HepG2 (cell line): Measurements from ENCODE around the gene ZCCHC4. TPM values are rescaled to one million over a fixed set of nuclear protein-coding genes. Genes with fewer than 3 reads are reported as not detected.
"Not testable (repeated sequence)": the region's sequence is repeated elsewhere in the genome, so short reads cannot be mapped to it uniquely, and the experiment has no call there.

ENCODE experiments used
- ATAC-seq: fragments of 200-7000 bp; cut with Tn5 transposase; 3 replicates; pipeline ENCODE4 v1.9.1; 2020; ENCODE audit warnings: mild to moderate bottlenecking, moderate library complexity
- BruUV-seq: library from RNA; stranded (reverse); fragments of 400-500 nt; replicated peaks from 2 replicates; lab custom pipeline; 2021; lab: Mats Ljungman, UMichigan
- CTCF ChIA-PET: fragments of 300-600 bp; formaldehyde crosslinking; extraction: SDS; loops from one replicate; lab custom pipeline; 2021; ENCODE audit warnings: low total read pairs, inconsistent platforms, low intra/inter-chr PET ratio; lab: Yijun Ruan, JAX
- POLR2A ChIA-PET: fragments of 350-600 bp; sonication (Branson Sonifier 250); formaldehyde crosslinking; loops from one replicate; lab custom pipeline; 2020; ENCODE audit warnings: antibody characterized with exemption, inconsistent platforms; lab: Yijun Ruan, JAX
- DNase-seq: peaks from one replicate; pipeline ENCODE4 v3.0.0-alpha.2; 2015; ENCODE audit warnings: low spot score
- FAIRE-seq: peaks from 3 replicates; lab custom pipeline; 2011; peaks lifted over from hg19 to GRCh38; lab: Jason Lieb, UNC
- H2AFZ ChIP-seq: one replicate; pipeline ENCODE4 v1.6.1; 2011; ENCODE audit warnings: low read length, inconsistent platforms
- H3K27ac ChIP-seq: fragments of 300-600 bp; 3 replicates; pipeline ENCODE4 v1.8.0; 2011; ENCODE audit warnings: mixed run types, mild to moderate bottlenecking, mixed read lengths, low read length, inconsistent platforms; ENCODE audit not compliant: insufficient read depth; ENCODE audit errors: extremely low read length
- H3K27me3 ChIP-seq, 2 experiments: fragments of 200-600 bp in 1 of 2; 2 replicates in 1 of 2; 3 replicates in 1 of 2; pipeline versions ENCODE4 v1.6.0 to v1.8.0; 2011; ENCODE audit warnings: low read length in 2 of 2, mild to moderate bottlenecking in 2 of 2, moderate library complexity in 2 of 2, inconsistent platforms in 1 of 2; ENCODE audit not compliant: insufficient read depth in 2 of 2, control insufficient read depth in 1 of 2
- H3K36me3 ChIP-seq, 2 experiments: fragments of 200-600 bp in 1 of 2; replicated peaks in 1 of 2; 2 replicates in 1 of 2; 3 replicates in 1 of 2; pipeline versions ENCODE4 v1.5.1 to v1.8.0; 2011; ENCODE audit warnings: low read length in 2 of 2, inconsistent platforms in 1 of 2; ENCODE audit not compliant: insufficient read depth in 2 of 2, control insufficient read depth in 1 of 2
- H3K4me1 ChIP-seq: 2 replicates; pipeline ENCODE4 v1.5.1; 2012; ENCODE audit warnings: low read length, inconsistent platforms; ENCODE audit not compliant: insufficient read depth
- H3K4me2 ChIP-seq: 2 replicates; pipeline ENCODE4 v1.6.0; 2011; ENCODE audit warnings: low read depth, low read length, inconsistent platforms
- H3K4me3 ChIP-seq, 3 experiments: fragments of 200-600 bp in 1 of 3; sonication (generic), shearing (Covaris generic) in 1 of 3; replicated peaks in 1 of 3; 2 replicates each; pipeline ENCODE4 v1.5.1; 2011 to 2016; ENCODE audit warnings: low read length in 3 of 3, inconsistent platforms in 2 of 3, low read depth in 2 of 3, mild to moderate bottlenecking in 2 of 3, control low read depth in 1 of 3, mixed read lengths in 1 of 3; ENCODE audit not compliant: insufficient read depth in 1 of 3
- H3K79me2 ChIP-seq: one replicate; pipeline ENCODE4 v1.6.1; 2011; ENCODE audit warnings: low read length, inconsistent platforms; ENCODE audit not compliant: insufficient read depth
- H3K9ac ChIP-seq: 2 replicates; pipeline ENCODE4 v1.6.0; 2011; ENCODE audit warnings: mild to moderate bottlenecking, low read depth, low read length, inconsistent platforms; ENCODE audit not compliant: insufficient read depth
- H3K9me3 ChIP-seq: 2 replicates; pipeline ENCODE4 v1.5.1; 2012; ENCODE audit warnings: mild to moderate bottlenecking, low read length
- H4K20me1 ChIP-seq: 2 replicates; pipeline ENCODE4 v1.6.0; 2011; ENCODE audit warnings: inconsistent platforms, mild to moderate bottlenecking, low read length, moderate library complexity; ENCODE audit not compliant: insufficient read depth
- CEBPB ChIP-seq: IDR thresholded peaks from 2 replicates; pipeline ENCODE4 v1.6.1; 2011; ENCODE audit warnings: low read depth, low read length, improper control_type of control experiment, borderline replicate concordance
- GATAD2A ChIP-seq: IDR thresholded peaks from 2 replicates; pipeline ENCODE4 v1.6.1; 2016
- HNF4A ChIP-seq: sonication (generic); formaldehyde crosslinking; IDR thresholded peaks from 2 replicates; pipeline ENCODE4 v1.4.0; 2020; ENCODE audit warnings: missing genetic modification reagents
- NR2C2 ChIP-seq: sonication (generic); formaldehyde crosslinking; IDR thresholded peaks from 2 replicates; pipeline ENCODE4 v1.4.0; 2020; ENCODE audit warnings: missing genetic modification reagents, mild to moderate bottlenecking, moderate library complexity, borderline replicate concordance
- NR2F1 ChIP-seq, 2 experiments: fragments of 450-650 bp in 1 of 2; formaldehyde crosslinking in 1 of 2; IDR thresholded peaks; 2 replicates each; pipeline versions ENCODE4 v1.5.0 to v1.6.1; 2016 to 2020; ENCODE audit warnings: mild to moderate bottlenecking in 1 of 2, missing compliant biosample characterization in 1 of 2, missing genetic modification reagents in 1 of 2, moderate library complexity in 1 of 2
- NR2F6 ChIP-seq, 2 experiments: IDR thresholded peaks; 2 replicates each; pipeline ENCODE4 v1.6.1; 2016; ENCODE audit warnings: antibody characterized with exemption in 1 of 2, mild to moderate bottlenecking in 1 of 2
- SALL1 ChIP-seq: sonication (generic); formaldehyde crosslinking; IDR thresholded peaks from 2 replicates; pipeline ENCODE4 v1.8.0; 2022; ENCODE audit warnings: mild to moderate bottlenecking, missing genetic modification reagents
- ZMYM3 ChIP-seq: sonication (generic); formaldehyde crosslinking; IDR thresholded peaks from 2 replicates; pipeline ENCODE4 v1.5.1; 2020; ENCODE audit warnings: mild to moderate bottlenecking, missing genetic modification reagents
- ZMYM4 ChIP-seq: sonication (generic); formaldehyde crosslinking; IDR thresholded peaks from 2 replicates; pipeline ENCODE4 v1.8.1; 2023; ENCODE audit warnings: mild to moderate bottlenecking, missing genetic modification reagents
- ZNF292 ChIP-seq: sonication (generic); formaldehyde crosslinking; IDR thresholded peaks from 2 replicates; pipeline ENCODE4 v1.8.1; 2022; ENCODE audit warnings: mild to moderate bottlenecking, low read depth, missing genetic modification reagents, borderline replicate concordance
- ZNF460 ChIP-seq: sonication (generic); formaldehyde crosslinking; IDR thresholded peaks from 2 replicates; pipeline ENCODE4 v1.5.1; 2020; ENCODE audit warnings: missing genetic modification reagents, mild to moderate bottlenecking, borderline replicate concordance
- ZNF574 ChIP-seq: sonication (generic); formaldehyde crosslinking; IDR thresholded peaks from 2 replicates; pipeline ENCODE4 v1.4.0; 2020; ENCODE audit warnings: missing genetic modification reagents
- ZNF687 ChIP-seq: sonication (generic); formaldehyde crosslinking; IDR thresholded peaks from 2 replicates; pipeline ENCODE4 v1.5.1; 2020; ENCODE audit warnings: mild to moderate bottlenecking, missing genetic modification reagents, moderate library complexity
- WGBS: methylation state at CpG from one replicate; pipeline ENCODE4 v1.1.6; 2017; ENCODE audit warnings: low lambda C conversion rate; 5-methylcytosine and 5-hydroxymethylcytosine counted together
- in situ Hi-C: cut with HindIII; loops from 2 replicates; pipeline ENCODE4 v1.10.0; 2017; ENCODE audit warnings: low pct_unique_long_range_greater_than_20kb; ENCODE audit not compliant: extremely low pct_ligation_motif_present
- intact Hi-C: fragments of 100-400 bp; cut with micrococcal nuclease; formaldehyde crosslinking; loops from one replicate; pipeline ENCODE4 v1.10.0; 2022; ENCODE audit not compliant: unreplicated experiment
- polyA plus RNA-seq, 8 experiments: library from polyadenylated mRNA; depleted of rRNA in 3 of 8; stranded (reverse) in 7 of 8; unstranded in 1 of 8; fragments of >200 nt; fragmentation: Illumina TruSeq in 4 of 8; extraction: Trizol in 4 of 8; gene quantifications; 2 replicates each; pipeline versions ENCODE4 v1.2.1 to v1.2.3, GENCODE V29; 2011 to 2016; ENCODE audit warnings: low read depth in 4 of 8, missing spikeins in 1 of 8, mixed read lengths in 1 of 8; ENCODE audit not compliant: insufficient read depth in 1 of 8
- total RNA-seq, 5 experiments: library from RNA; depleted of rRNA; stranded (reverse); fragments of >200 nt; fragmentation: Illumina TruSeq; extraction: Trizol; gene quantifications; 2 replicates each; pipeline ENCODE4 v1.2.3, GENCODE V29; 2016; ENCODE audit warnings: low read depth in 1 of 5

Gene ZCCHC4
- total and polyA plus RNA-seq, 2 of the 13 experiments (the other 11 are each of a cell fraction or from before 2014, with no cell fraction given), result 13.2 to 15.0 TPM

GRCh38 chr4:25328463-25328862, 15.9 kb downstream of the ZCCHC4 start:
- H4K20me1 ChIP-seq; H3K4me2 ChIP-seq; H3K9ac ChIP-seq; DNase-seq; H3K27me3 ChIP-seq; FAIRE-seq; intact Hi-C loops; H3K79me2 ChIP-seq; H3K9me3 ChIP-seq; in situ Hi-C loops; CTCF ChIA-PET; BruUV-seq; H3K36me3 ChIP-seq; H2AFZ ChIP-seq; POLR2A ChIA-PET; H3K4me3 ChIP-seq; TF ChIP-seq NR2F6 (CRISPR knock-in tag; IDR thresholded peaks at IDR 0.05): not testable (repeated sequence)
- H3K27ac ChIP-seq, result peak overlapping the region; percentile 11
- peak; percentile 75 for ATAC-seq
- H3K4me1 ChIP-seq, result peaks cover 24% of the 10 kb centered on the region
- 75% methylated on average over 3 of the region's 3 CpGs for WGBS
- TF ChIP-seq SALL1 (peak; percentile 33; the same call in 1 of the 2 replicates), HNF4A (peak; percentile 28; the same call in 1 of the 2 replicates), ZNF687 (CRISPR knock-in tag) (0 out of 2 replicates have a peak, but pooled peaks have one; percentile 11), ZMYM4 (0 out of 2 replicates have a peak, but pooled peaks have one; percentile 22), CEBPB (peak; percentile 32; the same call in 1 of the 2 replicates), ZNF460 (0 out of 2 replicates have a peak, but pooled peaks have one; percentile 46), ZMYM3 (peak; percentile 42; the same call in 1 of the 2 replicates), NR2C2 (CRISPR knock-in tag) (peak; percentile 66), ZNF574 (0 out of 2 replicates have a peak, but pooled peaks have one; percentile 36), ZNF292 (CRISPR knock-in tag) (0 out of 2 replicates have a peak, but pooled peaks have one; percentile 36), GATAD2A (0 out of 2 replicates have a peak, but pooled peaks have one; percentile 15), NR2F1 (CRISPR knock-in tag; IDR thresholded peaks at IDR 0.05) (peak in 1 of 2 experiments; percentile 36; a peak in 1 of 4 replicates), NR2F6 (IDR thresholded peaks at IDR 0.05) (0 out of 2 replicates have a peak, but pooled peaks have one; percentile 19)
